Measurements from ENCODE around the gene RPS6KC1.

GRCh38 chr1:213103377-213104306, 52.6 kb downstream of the RPS6KC1 start:
- TF ChIP-seq FOXM1 (IDR thresholded peaks at IDR 0.05; ENCODE audit: borderline replicate concordance, low read depth) (no peak), NFIC (IDR thresholded peaks at IDR 0.05) (no peak), CREB1 (IDR thresholded peaks at IDR 0.05; ENCODE audit: low read depth) (no peak), REST (IDR thresholded peaks at IDR 0.05; ENCODE audit: low read depth) (no peak), YY1 (IDR thresholded peaks at IDR 0.05; ENCODE audit: low read depth) (no peak), RAD21 (IDR thresholded peaks at IDR 0.05; ENCODE audit: low read depth) (no peak), EP300 (IDR thresholded peaks at IDR 0.05; ENCODE audit: borderline replicate concordance) (no peak), TAF1 (IDR thresholded peaks at IDR 0.05; ENCODE audit: low read depth) (no peak)
- TF ChIP-seq, protein P1, sequence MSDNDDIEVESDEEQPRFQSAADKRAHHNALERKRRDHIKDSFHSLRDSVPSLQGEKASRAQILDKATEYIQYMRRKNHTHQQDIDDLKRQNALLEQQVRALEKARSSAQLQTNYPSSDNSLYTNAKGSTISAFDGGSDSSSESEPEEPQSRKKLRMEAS (IDR thresholded peaks at IDR 0.05), result no peak

All from Ishikawa (cell line).